GM21381 (cell line): ENCODE data around the gene PIK3AP1.
"Not testable (repeated sequence)": the region's sequence is repeated elsewhere in the genome, so short reads cannot be mapped to it uniquely, and the experiment has no call there.

ENCODE experiments used
- ATAC-seq: cut with Tn5 transposase; IDR thresholded peaks from one replicate; pipeline ENCODE4 v1.9.1; 2021; ENCODE audit warnings: mild to moderate bottlenecking, moderate library complexity; ENCODE audit not compliant: unreplicated experiment

The PIK3AP1 gene

DNA sequence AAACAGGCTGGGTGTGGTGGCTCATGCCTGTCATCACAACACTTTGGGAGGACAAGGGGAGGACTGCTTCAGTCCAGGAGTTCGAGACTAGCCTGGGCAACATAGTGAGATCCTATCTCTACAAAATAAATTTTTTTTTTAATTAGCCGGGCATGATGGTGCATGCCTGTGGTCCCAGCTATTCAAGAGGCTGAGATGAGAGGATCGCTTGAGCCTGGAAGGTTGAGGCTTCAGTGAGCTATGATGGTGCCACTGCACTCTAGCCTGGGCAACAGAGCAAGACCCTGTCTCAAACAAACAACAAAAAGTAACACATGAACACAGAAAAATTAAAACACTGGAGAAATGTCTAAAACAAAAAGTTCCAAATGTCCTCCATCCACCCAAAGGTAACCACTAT lies 22.9 kb downstream of the PIK3AP1 start:
- ATAC-seq, result no peak

DNA sequence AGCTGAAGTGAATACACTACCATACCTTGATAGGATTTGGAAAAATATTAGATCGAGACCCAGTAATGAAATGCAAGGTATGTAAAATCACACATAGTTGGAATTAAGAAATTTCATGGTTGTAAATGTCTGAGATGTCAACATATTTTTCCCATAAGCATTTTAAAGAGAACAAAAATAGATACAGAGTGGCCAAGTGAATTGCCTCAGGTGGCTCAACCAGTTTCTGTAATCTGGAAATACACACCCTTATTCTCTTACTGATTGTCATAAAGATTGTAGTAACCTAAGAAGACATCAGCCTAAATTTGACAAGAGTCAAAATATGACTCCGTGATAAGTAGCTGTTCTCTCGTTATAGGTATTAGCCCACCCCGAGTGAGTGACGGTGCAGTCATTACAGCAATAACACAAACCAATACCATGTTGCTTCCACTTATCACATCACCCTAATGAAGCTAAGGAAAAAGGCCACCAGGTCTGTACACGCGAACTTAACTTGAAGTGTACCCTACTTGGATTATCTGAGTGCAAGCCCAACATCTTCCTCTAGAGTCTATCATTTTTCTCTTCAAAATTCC lies 23.4 kb downstream of the PIK3AP1 start:
- no peak for ATAC-seq

DNA sequence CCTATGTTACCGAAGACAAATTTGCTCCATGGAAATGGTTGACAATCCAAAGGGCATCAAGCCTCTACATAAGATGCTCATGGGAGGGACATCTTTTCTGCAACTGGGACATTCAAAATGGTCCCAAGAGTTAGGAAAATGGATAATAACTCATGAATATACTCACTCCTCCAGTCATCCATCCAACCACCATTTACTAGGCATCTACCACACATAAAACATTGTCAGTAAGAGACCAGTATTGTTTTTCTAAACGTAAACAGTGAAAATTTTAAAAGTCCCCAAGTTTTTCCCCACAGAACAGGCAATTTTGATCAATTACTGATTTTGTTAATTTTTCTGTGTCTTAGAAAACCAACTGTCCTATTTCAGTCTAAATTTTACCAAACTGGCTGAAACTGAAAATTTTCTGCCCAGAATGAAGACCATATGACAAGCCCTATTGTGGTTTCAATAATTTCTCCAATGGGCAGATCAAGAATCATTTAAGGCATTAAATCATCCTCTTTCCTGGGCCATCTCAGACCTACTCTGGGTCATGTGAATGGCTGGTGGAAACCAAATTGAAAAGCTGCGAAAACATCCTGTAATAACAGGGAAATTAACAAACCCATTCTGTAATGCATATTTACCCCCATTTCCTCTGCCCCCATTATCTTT lies 24.2 kb downstream of the PIK3AP1 start:
- ATAC-seq, result no peak

DNA sequence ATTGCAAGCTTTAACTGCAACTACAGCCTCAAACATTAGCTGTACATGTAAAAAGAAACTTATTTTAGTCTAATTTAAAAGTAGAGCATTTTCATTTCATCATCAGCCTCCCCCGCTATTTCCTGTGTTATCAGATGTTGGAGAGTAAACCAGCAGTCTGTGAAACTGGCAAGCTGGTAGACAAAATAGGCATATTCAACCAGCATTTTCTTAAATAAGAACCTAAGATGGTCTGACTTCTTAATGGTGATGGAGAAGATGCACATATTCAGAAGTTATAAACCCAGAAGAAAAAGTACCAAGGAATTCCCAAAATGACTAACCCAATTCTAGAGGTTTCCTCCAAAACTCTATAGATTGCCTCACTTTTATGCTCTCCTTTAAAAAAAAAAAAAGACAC lies 24.9 kb downstream of the PIK3AP1 start:
- ATAC-seq, result no peak

DNA sequence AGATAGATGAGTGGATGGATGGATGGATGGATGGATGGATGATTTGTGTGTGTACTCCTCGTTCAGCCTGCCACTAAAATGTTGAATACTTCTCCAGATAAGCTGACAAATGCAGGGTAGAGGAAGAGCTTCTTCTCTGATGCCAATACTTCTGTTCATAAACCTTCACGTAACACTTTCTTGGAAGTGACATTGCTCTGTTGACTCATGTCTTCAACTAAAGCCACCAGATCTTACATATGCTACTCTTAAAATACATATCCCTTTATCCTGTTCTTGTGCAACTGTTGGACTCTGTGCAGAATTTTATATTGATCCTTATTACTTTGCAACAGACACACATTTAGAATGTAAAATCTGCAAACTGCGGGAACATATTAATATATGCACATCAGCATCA lies 26.9 kb downstream of the PIK3AP1 start:
- ATAC-seq, result no peak

DNA sequence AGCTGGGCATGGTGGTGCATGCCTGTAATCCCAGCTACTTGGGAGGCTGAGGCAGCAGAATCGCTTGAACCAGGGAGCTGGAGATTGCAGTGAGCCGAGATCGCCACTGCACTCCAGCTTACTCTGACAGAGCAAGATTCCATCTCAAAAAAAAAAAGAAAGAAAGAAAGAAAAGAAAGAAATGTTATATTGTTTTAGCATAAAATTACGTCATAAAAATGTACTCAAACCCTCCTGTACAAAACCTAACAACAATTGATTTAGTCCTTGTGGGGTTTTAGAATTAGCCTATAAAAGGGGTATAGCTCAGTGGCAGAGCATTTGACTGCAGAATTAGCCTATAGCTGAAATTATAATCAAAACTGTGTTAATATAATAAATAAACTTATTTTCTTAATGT lies 27.9 kb downstream of the PIK3AP1 start:
- no peak for ATAC-seq

DNA sequence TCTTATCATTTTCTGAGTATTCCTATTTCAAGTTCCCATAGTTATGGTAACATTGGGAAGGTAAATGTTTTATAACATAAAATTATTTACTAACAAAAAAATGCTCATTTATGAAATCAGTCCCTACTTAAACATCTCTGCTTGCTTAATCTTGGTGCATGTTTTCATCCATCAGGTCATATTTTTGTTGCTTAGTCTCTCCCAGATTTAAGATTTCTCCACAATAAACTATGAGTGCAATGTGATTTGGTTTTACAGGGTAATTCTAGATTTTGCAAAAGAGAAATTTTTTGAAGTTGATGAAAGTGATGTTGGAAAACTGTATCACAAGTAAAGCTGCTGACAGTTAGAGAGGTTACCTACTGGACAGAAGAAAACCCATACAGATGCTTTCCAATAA lies 28.6 kb downstream of the PIK3AP1 start:
- ATAC-seq, result no peak

DNA sequence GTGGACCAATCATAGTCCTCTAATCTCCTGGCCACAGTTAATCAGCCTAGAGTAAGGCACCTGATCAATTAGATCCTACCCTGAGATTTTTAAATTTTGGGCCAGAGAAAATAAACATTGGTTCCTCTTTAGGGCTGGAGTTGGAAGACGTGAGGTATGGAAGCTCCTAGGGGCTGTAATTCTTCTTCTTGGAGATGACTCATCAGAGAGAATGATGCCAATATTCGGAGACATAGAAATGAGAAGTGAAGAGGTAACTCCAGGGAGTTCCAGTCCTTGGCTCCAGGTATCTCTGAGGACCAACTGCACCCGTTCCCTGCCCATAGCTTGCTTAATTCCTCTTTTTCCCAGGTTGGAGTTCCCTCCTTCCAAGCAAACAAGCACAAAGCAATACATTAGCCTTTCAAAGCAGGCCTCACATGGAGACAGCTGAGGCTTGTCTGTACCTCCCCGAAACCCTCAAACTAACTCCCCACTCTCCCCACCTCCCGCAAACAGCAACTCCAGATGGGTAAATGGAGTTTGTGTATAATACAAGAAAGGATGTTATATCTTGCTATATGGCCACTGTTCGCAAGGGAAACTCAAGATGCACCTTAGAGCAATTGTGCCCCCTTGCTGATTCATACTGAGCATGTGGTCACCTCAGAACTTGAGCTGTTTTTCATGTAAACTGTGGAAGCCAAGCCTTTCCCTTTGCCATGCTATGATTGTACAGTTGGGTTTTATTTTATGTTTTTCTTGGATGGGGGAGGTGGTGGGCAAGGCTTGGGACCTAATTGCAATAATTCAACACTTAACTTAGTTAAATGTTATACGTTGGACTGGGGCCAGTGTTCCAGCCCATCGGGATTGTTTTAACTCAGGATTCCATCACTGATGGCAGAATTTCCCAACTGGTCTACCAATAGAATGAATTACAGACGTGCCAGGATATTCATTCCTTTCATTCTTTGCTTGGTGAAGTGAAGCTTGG lies 29.3 kb downstream of the PIK3AP1 start:
- no peak for ATAC-seq

DNA sequence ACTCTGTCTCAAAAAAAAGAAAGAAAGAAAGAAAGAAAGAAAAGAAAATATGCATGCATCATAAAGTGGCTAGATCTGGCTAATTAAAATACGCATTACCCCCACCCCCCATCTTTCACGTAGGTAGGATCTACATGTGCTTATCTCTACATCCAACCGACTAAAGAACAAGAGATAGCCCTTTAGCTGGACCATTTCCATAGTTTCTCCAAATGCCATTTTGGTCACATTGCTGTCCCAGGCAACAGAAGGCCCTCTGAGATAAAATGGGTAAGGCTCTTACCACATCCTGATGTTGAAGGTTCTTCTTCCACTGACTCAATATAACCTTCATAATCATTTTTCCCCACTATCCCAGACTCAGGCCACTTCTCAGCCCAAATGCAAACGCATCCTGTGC lies 31.5 kb downstream of the PIK3AP1 start:
- no peak for ATAC-seq

DNA sequence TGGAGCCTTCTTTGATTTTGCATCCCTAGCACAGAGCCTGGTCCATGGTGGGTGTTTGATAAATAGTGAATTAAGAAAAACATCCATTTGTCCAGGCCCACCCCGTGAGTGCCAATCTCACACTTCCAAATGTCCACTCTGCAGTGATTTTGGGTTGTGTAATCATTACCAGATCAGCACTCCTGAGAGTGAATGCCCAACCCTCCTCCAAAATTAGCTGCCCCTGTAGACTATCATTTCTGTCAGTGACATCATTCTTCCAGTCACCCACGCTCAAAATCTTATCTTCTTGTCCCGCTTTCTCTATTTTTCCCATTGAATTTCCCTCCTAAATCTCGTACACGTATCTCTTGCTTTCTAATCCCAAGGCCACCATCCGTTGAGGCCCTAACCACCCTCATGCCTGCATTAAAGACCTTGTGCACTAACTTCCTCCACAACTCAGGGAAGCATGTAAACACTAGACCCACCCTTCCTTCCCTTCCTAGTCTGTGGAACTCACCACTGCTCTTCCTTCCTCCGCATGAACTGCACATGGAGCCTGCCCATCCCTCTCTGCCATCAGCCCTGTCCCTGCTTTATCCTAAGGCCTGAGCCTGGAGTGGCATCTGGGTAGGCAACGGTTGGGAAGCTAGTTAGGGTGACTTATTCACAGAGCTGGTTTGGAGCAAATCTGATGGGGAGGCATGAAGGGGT lies 32.8 kb downstream of the PIK3AP1 start:
- no peak for ATAC-seq

DNA sequence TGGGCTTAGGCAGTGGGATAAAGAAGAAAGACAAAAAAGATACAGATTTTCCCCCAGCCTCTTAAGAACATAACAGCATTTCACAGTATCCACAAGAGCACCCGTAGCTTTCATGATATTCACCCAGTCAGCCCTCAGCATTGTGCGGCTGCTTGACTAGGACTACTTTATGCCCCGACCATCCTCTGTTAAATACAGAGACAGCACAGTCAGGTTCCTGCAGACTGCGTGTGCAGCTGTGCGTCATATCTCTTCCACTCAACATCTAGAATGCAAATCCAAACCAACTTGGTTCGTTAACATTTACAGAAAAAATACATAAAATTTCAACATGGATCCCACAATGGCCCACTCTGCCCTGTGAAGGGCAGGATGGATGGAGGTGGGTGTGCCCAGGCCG lies 33.8 kb downstream of the PIK3AP1 start:
- no peak for ATAC-seq

DNA sequence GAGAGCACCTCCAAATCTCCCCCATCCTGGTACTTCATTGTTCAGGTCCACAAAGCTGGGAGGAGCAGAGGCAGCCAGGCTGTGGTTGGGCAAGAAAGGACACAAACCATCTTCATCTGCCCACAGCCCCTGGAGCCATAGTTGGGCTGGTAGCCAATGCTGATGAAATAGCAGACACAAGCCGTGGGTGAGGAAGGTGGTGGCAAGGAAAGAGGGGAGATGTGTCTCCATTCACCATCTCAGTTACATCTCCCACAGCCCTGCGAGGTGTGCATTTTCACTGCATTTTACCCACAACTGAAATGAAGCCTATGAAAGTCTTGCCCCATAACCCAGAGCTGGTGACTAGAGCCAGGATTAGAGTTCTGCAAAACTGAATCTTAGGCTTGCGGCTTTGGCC lies 35.0 kb downstream of the PIK3AP1 start:
- ATAC-seq, result no peak

DNA sequence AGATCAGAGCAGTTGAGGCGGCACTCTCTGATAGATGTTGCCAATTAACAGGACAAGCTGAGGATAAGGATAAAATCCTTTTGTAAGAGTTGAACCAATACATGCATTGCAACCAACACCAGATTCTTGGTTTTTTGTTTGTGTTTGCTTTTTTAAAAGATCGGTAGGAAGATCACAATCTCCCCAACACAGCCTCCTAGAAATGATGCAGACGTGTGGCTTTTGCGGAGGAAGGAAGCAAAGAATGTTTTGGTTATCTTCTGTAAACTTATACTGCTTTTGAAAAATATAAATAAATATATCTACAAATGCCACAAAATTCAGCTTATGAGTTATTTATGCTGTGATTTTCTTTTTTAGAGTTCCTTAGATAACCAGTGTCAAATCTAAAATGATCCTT lies 35.5 kb downstream of the PIK3AP1 start:
- ATAC-seq, result no peak

DNA sequence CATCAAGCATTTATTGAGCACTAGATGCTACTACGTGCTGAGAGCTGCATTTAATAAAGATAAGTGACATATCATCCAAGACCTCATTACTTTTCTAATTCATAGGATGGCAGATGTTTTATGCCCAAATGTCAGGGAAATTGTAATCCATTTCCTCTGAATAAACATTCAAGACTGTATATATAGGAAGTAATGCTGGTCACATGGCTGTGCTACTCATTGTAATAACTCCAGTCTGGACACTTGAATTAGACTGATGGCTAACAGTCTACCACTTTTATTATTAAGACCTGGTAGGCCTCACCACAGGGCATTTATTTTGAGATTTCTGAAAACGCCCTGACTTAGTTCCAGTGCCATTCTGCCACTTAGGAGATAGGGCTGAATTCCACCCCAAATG lies 36.6 kb downstream of the PIK3AP1 start:
- ATAC-seq, result no peak

DNA sequence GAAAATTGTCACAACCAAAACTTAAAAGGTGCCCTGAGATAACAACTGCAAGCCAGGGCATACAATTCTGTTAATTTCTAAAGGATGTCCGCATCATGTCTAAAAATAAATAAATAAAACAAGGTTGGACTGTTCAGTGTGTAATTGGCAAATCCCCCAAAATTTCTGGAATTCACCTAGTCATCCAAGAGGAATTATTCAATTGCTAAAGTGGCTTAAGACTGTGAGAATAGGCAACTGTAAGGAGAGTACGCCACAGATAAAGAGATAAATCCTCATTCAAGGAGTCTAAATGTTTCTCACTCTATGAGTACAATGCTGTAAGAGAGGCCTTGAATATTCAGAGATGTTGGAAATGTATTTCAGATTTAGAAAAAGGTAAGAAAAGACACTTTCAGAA lies 37.2 kb downstream of the PIK3AP1 start:
- ATAC-seq, result no peak

DNA sequence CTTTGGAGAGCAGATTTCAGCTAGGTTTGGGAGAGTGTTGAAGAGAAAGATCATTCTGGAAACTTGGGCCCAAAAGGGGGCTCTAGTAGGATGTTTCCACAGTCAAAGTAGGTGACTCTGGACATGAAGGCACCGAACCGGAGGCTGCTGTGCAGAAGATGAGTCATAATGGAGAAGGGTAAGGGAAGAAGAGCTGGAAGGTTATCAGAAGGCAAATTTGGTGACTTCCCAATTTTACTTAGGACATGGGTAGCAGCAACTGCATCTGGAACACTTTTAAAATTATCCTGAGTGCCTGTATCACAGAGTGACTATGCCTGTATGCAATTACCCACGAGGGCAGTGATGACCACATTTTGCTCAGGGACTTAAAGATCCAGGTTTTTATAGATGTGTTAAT lies 38.8 kb downstream of the PIK3AP1 start:
- no peak for ATAC-seq

DNA sequence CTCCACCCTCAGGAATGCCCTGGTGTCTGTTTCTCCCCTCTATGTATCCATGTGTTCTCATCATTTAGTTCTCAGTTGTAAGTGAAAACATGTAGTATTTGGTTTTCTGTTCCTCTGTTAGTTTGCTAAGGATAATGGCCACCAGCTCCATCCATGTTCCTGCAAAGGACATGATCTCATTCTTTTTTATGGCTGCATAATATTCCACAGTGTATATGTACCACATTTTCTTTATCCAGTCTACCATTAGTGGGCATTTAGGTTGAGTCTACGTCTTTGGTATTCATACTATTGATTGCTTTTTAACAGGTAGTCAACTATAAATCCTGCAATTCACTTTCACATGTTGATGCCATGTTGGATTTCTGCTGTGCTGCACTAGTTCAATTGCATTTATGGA lies 39.9 kb downstream of the PIK3AP1 start:
- not testable (repeated sequence) for ATAC-seq

DNA sequence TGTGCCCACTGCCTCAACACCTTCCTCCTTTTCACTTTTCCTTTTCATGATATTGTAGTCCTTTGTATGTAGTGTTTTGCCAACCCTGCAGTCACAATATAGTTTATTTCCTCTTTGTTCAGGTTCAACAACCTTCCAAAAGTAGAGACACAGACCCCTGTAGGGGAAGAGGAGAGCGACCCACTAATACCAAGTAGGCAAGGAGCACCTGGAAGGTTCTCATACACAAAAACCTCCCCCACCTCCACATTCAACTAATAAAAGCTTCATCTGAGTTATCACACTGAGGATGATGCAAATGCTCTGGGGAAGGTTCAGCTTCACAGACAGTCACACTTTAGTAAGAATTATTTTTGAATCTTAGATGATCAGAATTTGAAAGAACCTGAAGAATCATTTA lies 41.6 kb downstream of the PIK3AP1 start:
- no peak for ATAC-seq

DNA sequence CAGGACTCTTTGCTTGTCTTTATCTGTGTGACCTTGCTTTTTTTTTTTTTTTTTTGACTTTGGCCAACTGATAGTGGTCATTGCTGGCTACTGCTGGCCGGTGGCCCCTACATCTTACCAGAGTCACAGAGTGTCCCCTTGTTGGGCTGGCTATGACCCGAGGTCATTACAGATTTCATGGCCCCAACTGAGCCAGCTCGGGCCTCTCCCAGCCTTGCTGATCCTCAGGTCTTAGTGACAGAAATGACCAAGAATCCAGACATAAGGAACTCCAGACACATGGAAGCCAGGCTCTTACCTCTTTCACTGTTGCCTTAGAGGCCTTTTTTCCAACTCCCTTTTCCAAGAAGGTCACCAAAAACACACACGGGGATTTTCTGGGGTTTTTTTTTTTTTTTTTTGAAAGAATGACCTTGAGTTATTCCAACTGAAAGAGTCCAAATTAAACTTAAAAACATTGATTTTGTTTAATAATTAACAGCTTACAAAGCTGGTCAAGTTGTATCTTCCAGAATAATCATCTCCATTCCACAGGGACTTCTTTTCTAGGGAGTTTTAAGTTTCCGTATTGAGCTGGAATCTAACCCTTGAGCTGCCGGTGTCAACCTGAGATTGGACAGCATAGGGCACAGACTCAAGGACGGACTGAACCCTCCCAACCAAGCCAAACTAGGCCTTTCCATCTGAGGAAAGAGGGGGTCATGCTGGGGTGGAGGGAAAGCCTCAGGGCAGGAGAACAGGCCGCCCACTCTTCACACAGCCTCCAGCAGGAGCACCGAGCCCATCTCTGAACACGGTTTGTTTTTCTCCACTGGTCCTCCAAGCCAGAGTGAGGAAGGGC lies 43.8 kb downstream of the PIK3AP1 start:
- no peak for ATAC-seq

DNA sequence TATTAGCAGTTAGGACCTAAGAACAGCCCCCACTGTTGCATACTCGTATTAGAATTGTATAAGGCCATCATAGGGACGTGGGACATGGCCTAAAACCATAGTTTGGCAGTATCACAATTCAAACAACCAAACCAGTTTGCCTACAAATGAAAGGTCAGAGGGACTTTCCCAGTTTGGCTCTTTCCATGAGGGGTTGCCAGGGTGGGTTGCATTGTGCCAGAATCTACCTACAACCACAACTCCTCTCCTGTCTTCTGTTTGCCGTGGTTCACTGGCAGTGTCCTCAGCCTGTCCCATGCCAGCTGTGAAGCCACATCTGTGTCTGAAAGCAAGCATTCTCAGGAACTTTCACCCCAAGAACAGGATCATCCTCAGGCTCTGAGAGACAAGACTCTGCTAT lies 44.5 kb downstream of the PIK3AP1 start:
- no peak for ATAC-seq
